H1 (cell line): ENCODE measurements around the gene SLC4A1AP. TPM values are rescaled to one million over a fixed set of nuclear protein-coding genes. Genes with fewer than 3 reads are reported as not detected.

Experiments used
- CHD7 ChIP-seq: fragments of 300-600 bp; sonication (generic); IDR thresholded peaks from 2 replicates; pipeline ENCODE4 v1.7.1; 2012; ENCODE audit warnings: low read length, moderate library complexity, mild to moderate bottlenecking, inconsistent platforms; ENCODE audit not compliant: insufficient replicate concordance
- EP300 ChIP-seq, 2 experiments: IDR thresholded peaks; 1 replicate in 1 of 2; 2 replicates in 1 of 2; pipeline ENCODE4 v1.6.1; 2011 to 2012; ENCODE audit warnings: low read depth in 2 of 2, low read length in 2 of 2, mild to moderate bottlenecking in 2 of 2, borderline replicate concordance in 1 of 2, inconsistent platforms in 1 of 2, moderate library complexity in 1 of 2
- HDAC6 ChIP-seq: IDR thresholded peaks from one replicate; pipeline ENCODE4 v1.7.1; 2012; ENCODE audit warnings: low read depth, mild to moderate bottlenecking, inconsistent platforms, low read length, moderate library complexity
- JUN ChIP-seq: IDR thresholded peaks from 2 replicates; pipeline ENCODE4 v1.6.1; 2011; ENCODE audit warnings: low read depth, mild to moderate bottlenecking, improper control_type of control experiment, low read length
- MAX ChIP-seq: IDR thresholded peaks from 2 replicates; pipeline ENCODE4 v1.6.1; 2012; ENCODE audit warnings: inconsistent platforms
- PHF8 ChIP-seq: fragments of 200-600 bp; sonication (generic); conservative IDR thresholded peaks from 2 replicates; pipeline ENCODE4 v1.7.1; 2012; ENCODE audit warnings: low read depth, mild to moderate bottlenecking, inconsistent platforms, low read length, moderate library complexity
- POLR2A ChIP-seq, 2 experiments: IDR thresholded peaks; 1 replicate in 1 of 2; 2 replicates in 1 of 2; pipeline ENCODE4 v1.6.1; 2011; ENCODE audit warnings: low read depth in 2 of 2, low read length in 2 of 2, mild to moderate bottlenecking in 2 of 2; ENCODE audit errors: control extremely low read depth in 1 of 2
- RNF2 ChIP-seq: fragments of 200-900, 300-1000 bp; sonication (generic); IDR thresholded peaks from 2 replicates; pipeline ENCODE4 v1.7.1; 2016; ENCODE audit warnings: borderline replicate concordance, low read depth, mild to moderate bottlenecking, antibody characterized with exemption, low read length; ENCODE audit not compliant: poor library complexity, severe bottlenecking; ENCODE audit errors: missing control alignments
- SP4 ChIP-seq: IDR thresholded peaks from 2 replicates; pipeline ENCODE4 v1.6.1; 2012; ENCODE audit warnings: low read length, inconsistent platforms
- polyA plus RNA-seq, 7 experiments: library from polyadenylated mRNA; depleted of rRNA in 3 of 7; stranded (reverse) in 5 of 7; unstranded in 2 of 7; fragments of >200 nt in 5 of 7; fragments of 200-250 nt in 2 of 7; gene quantifications; 1 replicate in 5 of 7; 2 replicates in 1 of 7; 4 replicates in 1 of 7; pipeline versions ENCODE4 v1.2.1 to v1.2.3, GENCODE V29; 2011 to 2013; ENCODE audit warnings: missing spikeins in 2 of 7, mixed read lengths in 2 of 7
- total RNA-seq: library from RNA; stranded (reverse); fragmentation: NEBNext Ultra II Directional; extraction: Animal tissue kit (Norgen Biotek cat#: 25700); gene quantifications from 2 replicates; pipeline ENCODE4 v1.2.1, GENCODE V29; 2021

Gene SLC4A1AP
- total and polyA plus RNA-seq, 2 of the 8 experiments (the other 6 are each of a cell fraction or from before 2014, with no cell fraction given): 8.1 to 18.4 TPM

- no peak for TF ChIP-seq RNF2
- no peak for TF ChIP-seq HDAC6
- no peak for TF ChIP-seq CHD7
- no peak for TF ChIP-seq EP300 (IDR thresholded peaks at IDR 0.05; ENCODE audit: borderline replicate concordance in 1 of 2, low read depth in 2 of 2, low read length in 2 of 2)
- TF ChIP-seq SP4: peak; percentile 89; the same call in 1 of the 2 replicates
- no peak for TF ChIP-seq MAX
- peak; percentile 78 for TF ChIP-seq PHF8
- TF ChIP-seq JUN: 0 out of 2 replicates have a peak, but pooled peaks have one; percentile 5
- peak; percentile 47 to 88 for TF ChIP-seq POLR2A (IDR thresholded peaks at IDR 0.05; ENCODE audit: control extremely low read depth in 1 of 2, low read depth in 2 of 2, low read length in 2 of 2)
Measured at GRCh38 chr2:27663285-27664153, at the start of gene SLC4A1AP, which contains the start of gene SUPT7L (continued).
